Trophoblast cell (in vitro differentiated cells and primary cell): ENCODE results near the gene TNS2.

Experiments
- DNase-seq, 2 donors: peaks; one replicate each; pipeline ENCODE4 v3.0.0-alpha.2; 2016
- H2AFZ ChIP-seq: 2 replicates; pipeline ENCODE4 v1.6.1; 2013; ENCODE audit warnings: low read length, moderate library complexity, mild to moderate bottlenecking; ENCODE audit not compliant: insufficient read depth, poor library complexity
- H2AK5ac ChIP-seq: 2 replicates; pipeline ENCODE4 v1.6.1; 2013; ENCODE audit warnings: mild to moderate bottlenecking, low read length
- H2BK120ac ChIP-seq: 2 replicates; pipeline ENCODE4 v1.6.1; 2013; ENCODE audit warnings: low read length, mild to moderate bottlenecking, moderate library complexity; ENCODE audit not compliant: insufficient read depth, poor library complexity
- H2BK12ac ChIP-seq: 2 replicates; pipeline ENCODE4 v1.6.1; 2013; ENCODE audit warnings: mild to moderate bottlenecking, low read length, moderate library complexity
- H2BK5ac ChIP-seq: 2 replicates; pipeline ENCODE4 v1.6.1; 2013; ENCODE audit warnings: low read length, low read depth, moderate library complexity, mild to moderate bottlenecking; ENCODE audit not compliant: poor library complexity
- H3K14ac ChIP-seq: 2 replicates; pipeline ENCODE4 v1.6.1; 2013; ENCODE audit warnings: mild to moderate bottlenecking, low read length
- H3K18ac ChIP-seq: 2 replicates; pipeline ENCODE4 v1.6.1; 2013; ENCODE audit warnings: mild to moderate bottlenecking, low read length
- H3K23ac ChIP-seq: 2 replicates; pipeline ENCODE4 v1.6.1; 2013; ENCODE audit warnings: low read length
- H3K27ac ChIP-seq: 2 replicates; pipeline ENCODE4 v1.5.1; 2013; ENCODE audit warnings: low read depth, mild to moderate bottlenecking, inconsistent platforms, low read length, moderate library complexity
- H3K27me3 ChIP-seq: 2 replicates; pipeline ENCODE4 v1.6.1; 2013; ENCODE audit warnings: inconsistent platforms, mild to moderate bottlenecking, low read length, moderate library complexity; ENCODE audit not compliant: insufficient read depth
- H3K36me3 ChIP-seq, 2 experiments: 1 replicate in 1 of 2; 2 replicates in 1 of 2; pipeline ENCODE4 v1.6.1; 2013; ENCODE audit warnings: low read length in 2 of 2, mild to moderate bottlenecking in 2 of 2, moderate library complexity in 1 of 2; ENCODE audit not compliant: insufficient read depth in 2 of 2, control insufficient read depth in 1 of 2
- H3K4ac ChIP-seq: 2 replicates; pipeline ENCODE4 v1.6.1; 2013; ENCODE audit warnings: low read depth, mild to moderate bottlenecking, low read length, moderate library complexity
- H3K4me1 ChIP-seq, 2 experiments: 1 replicate in 1 of 2; 2 replicates in 1 of 2; pipeline ENCODE4 v1.6.1; 2013; ENCODE audit warnings: low read length in 2 of 2, mild to moderate bottlenecking in 2 of 2, moderate library complexity in 1 of 2; ENCODE audit not compliant: insufficient read depth in 2 of 2, control insufficient read depth in 1 of 2
- H3K4me2 ChIP-seq: 2 replicates; pipeline ENCODE4 v1.6.1; 2013; ENCODE audit warnings: inconsistent platforms, mild to moderate bottlenecking, low read length, moderate library complexity
- H3K4me3 ChIP-seq: 2 replicates; pipeline ENCODE4 v1.5.1; 2013; ENCODE audit warnings: mild to moderate bottlenecking, low read depth, low read length, inconsistent platforms
- H3K79me1 ChIP-seq: one replicate; pipeline ENCODE4 v1.6.1; 2013; ENCODE audit warnings: low read length
- H3K79me2 ChIP-seq: 2 replicates; pipeline ENCODE4 v1.6.1; 2013; ENCODE audit warnings: low read length, mild to moderate bottlenecking; ENCODE audit not compliant: control insufficient read depth, insufficient read depth, poor library complexity
- H3K9ac ChIP-seq: 2 replicates; pipeline ENCODE4 v1.6.1; 2013; ENCODE audit warnings: mild to moderate bottlenecking, low read length
- H3K9me3 ChIP-seq: 2 replicates; pipeline ENCODE4 v1.6.1; 2013; ENCODE audit warnings: low read depth, mild to moderate bottlenecking, control low read depth, inconsistent platforms, low read length; ENCODE audit not compliant: insufficient read depth
- H4K12ac ChIP-seq: 2 replicates; pipeline ENCODE4 v1.6.1; 2013; ENCODE audit warnings: low read depth, mild to moderate bottlenecking, low read length, moderate library complexity
- H4K8ac ChIP-seq: 2 replicates; pipeline ENCODE4 v1.6.1; 2013; ENCODE audit warnings: low read depth, mild to moderate bottlenecking, low read length, moderate library complexity
- H4K91ac ChIP-seq: one replicate; pipeline ENCODE4 v1.6.1; 2013; ENCODE audit warnings: low read depth, mild to moderate bottlenecking, low read length, moderate library complexity
- WGBS: extraction: QIAGEN DNeasy Blood & Tissue Kit; methylation state at CpG from one replicate; pipeline ENCODE4 v1.1.7; 2013; ENCODE audit warnings: missing lambda C conversion rate; ENCODE audit not compliant: insufficient read length, insufficient coverage; ENCODE audit errors: extremely low coverage; 5-methylcytosine and 5-hydroxymethylcytosine counted together

The TNS2 gene

GRCh38 chr12:53090554-53090953 lies 40.7 kb downstream of the TNS2 start:
- H3K79me1 ChIP-seq, result no peaks in the 10 kb centered on the region
- no peak overlapping the region for H4K12ac ChIP-seq
- no peaks in the 10 kb centered on the region for H3K4me1 ChIP-seq
- H2AFZ ChIP-seq, result no peak overlapping the region
- H3K36me3 ChIP-seq, result no peaks in the 10 kb centered on the region
- H3K79me2 ChIP-seq, result no peaks in the 10 kb centered on the region
- H2BK12ac ChIP-seq, result no peak overlapping the region
- no peak overlapping the region for H2BK120ac ChIP-seq
- H3K18ac ChIP-seq, result no peak overlapping the region
- H3K27me3 ChIP-seq, result no peaks in the 10 kb centered on the region
- H3K4ac ChIP-seq, result no peak overlapping the region
- no peak overlapping the region for H4K91ac ChIP-seq
- no peak overlapping the region for H3K27ac ChIP-seq
- H3K4me2 ChIP-seq, result no peak overlapping the region
- no CpG with 5 or more reads among the region's 2 CpGs for WGBS
- no peak overlapping the region for H3K4me3 ChIP-seq
- H3K9me3 ChIP-seq, result no peaks in the 10 kb centered on the region
- H3K14ac ChIP-seq, result no peak overlapping the region
- no peak for DNase-seq
- no peak overlapping the region for H2AK5ac ChIP-seq
- no peak overlapping the region for H3K23ac ChIP-seq
- no peak overlapping the region for H3K9ac ChIP-seq
- no peak overlapping the region for H2BK5ac ChIP-seq
- H4K8ac ChIP-seq, result no peak overlapping the region

GRCh38 chr12:53091756-53092155 lies 41.9 kb downstream of the TNS2 start:
- no CpG with 5 or more reads among the region's 6 CpGs for WGBS
- peaks cover 11% of the 10 kb centered on the region for H3K27me3 ChIP-seq

GRCh38 chr12:53093777-53094393 lies 44.0 kb downstream of the TNS2 start:
- H3K4ac ChIP-seq, result no peak overlapping the region
- H4K91ac ChIP-seq, result no peak overlapping the region
- H3K79me2 ChIP-seq, result no peaks in the 10 kb centered on the region
- H3K4me1 ChIP-seq, result peaks cover 3 to 8% of the 10 kb centered on the region in 2 experiments
- no peaks in the 10 kb centered on the region for H3K79me1 ChIP-seq
- no peak overlapping the region for H3K23ac ChIP-seq
- no peak overlapping the region for H2BK120ac ChIP-seq
- no peak overlapping the region for H2AFZ ChIP-seq
- H2BK5ac ChIP-seq, result no peak overlapping the region
- H3K4me2 ChIP-seq, result no peak overlapping the region
- no peak overlapping the region for H2BK12ac ChIP-seq
- no peaks in the 10 kb centered on the region for H3K36me3 ChIP-seq
- no peak overlapping the region for H3K18ac ChIP-seq
- no CpG with 5 or more reads among the region's 6 CpGs for WGBS
- no peak overlapping the region for H3K27ac ChIP-seq
- no peak for DNase-seq
- no peak overlapping the region for H3K14ac ChIP-seq
- H3K27me3 ChIP-seq, result peaks cover 32% of the 10 kb centered on the region
- peaks cover 3% of the 10 kb centered on the region for H3K9me3 ChIP-seq
- H3K9ac ChIP-seq, result no peak overlapping the region
- H3K4me3 ChIP-seq, result no peak overlapping the region
- H4K8ac ChIP-seq, result no peak overlapping the region
- H2AK5ac ChIP-seq, result no peak overlapping the region
- H4K12ac ChIP-seq, result no peak overlapping the region

More at GRCh38 chr12:53091756-53092155, 41.9 kb downstream of the TNS2 start:
- H2BK12ac ChIP-seq, result no peak overlapping the region
- no peak overlapping the region for H2AFZ ChIP-seq
- H3K4ac ChIP-seq, result no peak overlapping the region
- no peak overlapping the region for H2BK120ac ChIP-seq
- H3K4me2 ChIP-seq, result no peak overlapping the region
- H3K9ac ChIP-seq, result no peak overlapping the region
- H4K12ac ChIP-seq, result no peak overlapping the region
- H3K36me3 ChIP-seq, result no peaks in the 10 kb centered on the region
- H3K4me1 ChIP-seq, result no peaks in the 10 kb centered on the region
- H3K4me3 ChIP-seq, result no peak overlapping the region
- no peak overlapping the region for H2AK5ac ChIP-seq
- H4K8ac ChIP-seq, result no peak overlapping the region
- H3K14ac ChIP-seq, result no peak overlapping the region
- no peak for DNase-seq
- no peak overlapping the region for H4K91ac ChIP-seq
- H3K79me2 ChIP-seq, result no peaks in the 10 kb centered on the region
- H3K27ac ChIP-seq, result no peak overlapping the region
- no peaks in the 10 kb centered on the region for H3K9me3 ChIP-seq
- no peak overlapping the region for H3K23ac ChIP-seq
- no peak overlapping the region for H3K18ac ChIP-seq
- H2BK5ac ChIP-seq, result no peak overlapping the region
- H3K79me1 ChIP-seq, result no peaks in the 10 kb centered on the region

- Histone ChIP-seq H3K23ac (no peak overlapping the region), H2AFZ (no peak overlapping the region), H2BK12ac (no peak overlapping the region), H3K9ac (no peak overlapping the region), H3K79me1 (no peaks in the 10 kb centered on the region), H4K8ac (no peak overlapping the region), H4K91ac (no peak overlapping the region), H2BK5ac (no peak overlapping the region), H3K79me2 (no peaks in the 10 kb centered on the region), H3K4me2 (no peak overlapping the region), H4K12ac (no peak overlapping the region), H3K27ac (no peak overlapping the region), H3K14ac (no peak overlapping the region), H3K27me3 (peaks cover 34% of the 10 kb centered on the region), H2AK5ac (no peak overlapping the region), H3K9me3 (peaks cover 3% of the 10 kb centered on the region), H3K18ac (no peak overlapping the region), H2BK120ac (no peak overlapping the region), H3K4me1 (peaks cover 3 to 12% of the 10 kb centered on the region in 2 experiments), H3K36me3 (no peaks in the 10 kb centered on the region), H3K4ac (no peak overlapping the region), H3K4me3 (no peak overlapping the region)
- WGBS, result no CpG with 5 or more reads among the region's 6 CpGs
- no peak for DNase-seq
Observed at GRCh38 chr12:53094394-53094787, 44.5 kb downstream of the TNS2 start.
